ENCODE results near the gene TEP1. TPM values are rescaled to one million over a fixed set of nuclear protein-coding genes. Genes with fewer than 3 reads are reported as not detected.

TEP1 gene
- total and polyA plus RNA-seq, 2 donors (not counting 1 experiment from before 2014, with no cell fraction given): 10.5 to 21.6 TPM

DNA sequence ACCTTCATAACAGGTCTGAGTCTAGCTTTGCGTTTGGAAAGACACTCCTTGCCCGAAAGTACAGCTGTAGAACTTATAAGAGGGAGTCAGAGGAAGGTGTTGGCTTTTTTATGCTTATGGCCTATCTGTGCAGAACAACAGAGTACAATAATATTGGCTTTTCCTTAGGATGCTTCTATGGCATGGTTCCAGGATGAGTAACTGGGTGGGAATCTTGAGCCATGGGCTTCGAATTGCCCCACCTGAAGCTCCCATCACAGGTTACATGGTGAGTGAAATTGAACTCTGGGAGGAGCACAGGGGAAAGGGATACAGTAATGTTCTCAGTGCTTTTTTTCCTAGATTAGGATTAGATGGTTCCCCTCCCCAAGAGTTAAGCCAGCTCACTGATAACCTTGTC is 56.9 kb downstream of the TEP1 start:
- H3K79me2 ChIP-seq (ENCODE audit: control insufficient read depth, insufficient read depth, low read length): no peaks in the 10 kb centered on the region
- DNase-seq (ENCODE audit: low read depth in 2 of 2): peak in 1 of 2 donors; percentile 13

DNA sequence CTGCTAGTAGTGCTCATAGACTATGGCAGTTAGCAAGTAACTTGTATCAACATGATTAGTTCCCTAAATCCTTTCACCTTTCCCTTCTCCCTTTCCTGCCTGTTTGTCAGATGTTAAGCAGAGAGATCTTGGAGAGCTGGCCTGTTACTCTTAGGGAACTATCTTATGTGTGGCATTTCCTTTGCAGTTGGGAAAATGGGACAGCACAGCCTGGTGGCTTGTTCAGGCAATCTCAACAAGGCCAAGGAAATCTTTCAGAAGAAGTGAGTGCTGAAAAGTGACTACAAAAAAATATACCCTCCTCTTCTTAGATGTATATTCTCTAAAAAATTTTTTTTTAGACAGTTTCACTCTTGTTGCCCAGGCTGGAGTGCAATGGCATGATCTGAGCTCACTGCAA is 62.4 kb downstream of the TEP1 start:
- TF ChIP-seq EZH2 (IDR thresholded peaks at IDR 0.05; ENCODE audit: low read length, missing control alignments): no peak
- TF ChIP-seq, protein P1, sequence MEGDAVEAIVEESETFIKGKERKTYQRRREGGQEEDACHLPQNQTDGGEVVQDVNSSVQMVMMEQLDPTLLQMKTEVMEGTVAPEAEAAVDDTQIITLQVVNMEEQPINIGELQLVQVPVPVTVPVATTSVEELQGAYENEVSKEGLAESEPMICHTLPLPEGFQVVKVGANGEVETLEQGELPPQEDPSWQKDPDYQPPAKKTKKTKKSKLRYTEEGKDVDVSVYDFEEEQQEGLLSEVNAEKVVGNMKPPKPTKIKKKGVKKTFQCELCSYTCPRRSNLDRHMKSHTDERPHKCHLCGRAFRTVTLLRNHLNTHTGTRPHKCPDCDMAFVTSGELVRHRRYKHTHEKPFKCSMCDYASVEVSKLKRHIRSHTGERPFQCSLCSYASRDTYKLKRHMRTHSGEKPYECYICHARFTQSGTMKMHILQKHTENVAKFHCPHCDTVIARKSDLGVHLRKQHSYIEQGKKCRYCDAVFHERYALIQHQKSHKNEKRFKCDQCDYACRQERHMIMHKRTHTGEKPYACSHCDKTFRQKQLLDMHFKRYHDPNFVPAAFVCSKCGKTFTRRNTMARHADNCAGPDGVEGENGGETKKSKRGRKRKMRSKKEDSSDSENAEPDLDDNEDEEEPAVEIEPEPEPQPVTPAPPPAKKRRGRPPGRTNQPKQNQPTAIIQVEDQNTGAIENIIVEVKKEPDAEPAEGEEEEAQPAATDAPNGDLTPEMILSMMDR (conservative IDR thresholded peaks at IDR 0.05 in 1 of 2, IDR thresholded peaks at IDR 0.05 in 1 of 2; ENCODE audit: low read depth in 1 of 2, low read length in 2 of 2): peak in 1 of 2 donors; percentile 35
- peak in 1 of 2 donors; percentile 32 for DNase-seq (ENCODE audit: low read depth in 2 of 2)
- Histone ChIP-seq H3K36me3 (ENCODE audit: control insufficient read depth, insufficient read depth, low read length) (peaks cover 4% of the 10 kb centered on the region), H3K4me1 (ENCODE audit: control insufficient read depth, extremely low read depth, insufficient read depth, low read length) (no peaks in the 10 kb centered on the region), H4K20me1 (ENCODE audit: control insufficient read depth, extremely low read depth, insufficient read depth, low read length) (no peaks in the 10 kb centered on the region), H3K9ac (ENCODE audit: insufficient read depth, low read length) (no peak overlapping the region), H3K4me2 (ENCODE audit: extremely low read depth, insufficient read depth, low read length) (no peak overlapping the region), H3K79me2 (ENCODE audit: control insufficient read depth, insufficient read depth, low read length) (no peaks in the 10 kb centered on the region), H3K27ac (ENCODE audit: insufficient read depth, low read length) (no peak overlapping the region), H3K27me3 (ENCODE audit: control insufficient read depth, insufficient read depth, low read length) (no peaks in the 10 kb centered on the region), H2AFZ (ENCODE audit: low read length) (no peak overlapping the region), H3K9me3 (ENCODE audit: control insufficient read depth, insufficient read depth, low read depth, low read length) (no peaks in the 10 kb centered on the region), H3K4me3 (replicated peaks in 1 of 4; ENCODE audit: control extremely low read depth in 1 of 4, insufficient read depth in 1 of 4, low read depth in 3 of 4, low read length in 4 of 4) (no peak overlapping the region)

More for the DNA sequence above, 56.9 kb downstream of the TEP1 start:
- Histone ChIP-seq H3K4me1 (ENCODE audit: control insufficient read depth, extremely low read depth, insufficient read depth, low read length) (no peaks in the 10 kb centered on the region), H3K9ac (ENCODE audit: insufficient read depth, low read length) (no peak overlapping the region), H3K27me3 (ENCODE audit: control insufficient read depth, insufficient read depth, low read length) (no peaks in the 10 kb centered on the region), H4K20me1 (ENCODE audit: control insufficient read depth, extremely low read depth, insufficient read depth, low read length) (no peaks in the 10 kb centered on the region), H3K4me3 (replicated peaks in 1 of 4; ENCODE audit: control extremely low read depth in 1 of 4, insufficient read depth in 1 of 4, low read depth in 3 of 4, low read length in 4 of 4) (no peak overlapping the region), H3K9me3 (ENCODE audit: control insufficient read depth, insufficient read depth, low read depth, low read length) (no peaks in the 10 kb centered on the region), H3K36me3 (ENCODE audit: control insufficient read depth, insufficient read depth, low read length) (peaks cover 7% of the 10 kb centered on the region), H3K27ac (ENCODE audit: insufficient read depth, low read length) (no peak overlapping the region), H2AFZ (ENCODE audit: low read length) (no peak overlapping the region), H3K4me2 (ENCODE audit: extremely low read depth, insufficient read depth, low read length) (no peak overlapping the region)
- TF ChIP-seq, protein P1 (conservative IDR thresholded peaks at IDR 0.05 in 1 of 2, IDR thresholded peaks at IDR 0.05 in 1 of 2; ENCODE audit: low read depth in 1 of 2, low read length in 2 of 2): no peak
- no peak for TF ChIP-seq EZH2 (IDR thresholded peaks at IDR 0.05; ENCODE audit: low read length, missing control alignments)

DNA sequence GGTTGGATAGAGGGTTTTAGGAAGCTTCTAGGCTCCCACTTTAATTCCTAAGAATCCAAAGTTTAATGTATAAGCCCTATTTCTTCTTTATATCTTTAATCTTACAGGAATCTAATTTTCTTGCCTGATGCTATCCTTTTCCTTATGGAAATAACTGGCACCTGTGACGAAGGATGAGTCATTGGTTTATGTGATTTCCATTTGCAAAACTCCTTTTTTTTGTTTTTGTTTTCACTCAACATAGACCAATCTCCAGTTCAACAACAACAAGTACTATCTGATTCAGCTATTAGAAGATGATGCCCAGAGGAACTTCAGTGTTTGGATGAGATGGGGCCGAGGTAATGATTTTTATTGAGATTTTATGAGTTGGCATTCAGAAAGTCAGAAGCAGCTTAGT is 63.0 kb downstream of the TEP1 start:
- Histone ChIP-seq H3K4me2 (ENCODE audit: extremely low read depth, insufficient read depth, low read length) (no peak overlapping the region), H2AFZ (ENCODE audit: low read length) (no peak overlapping the region), H3K4me1 (ENCODE audit: control insufficient read depth, extremely low read depth, insufficient read depth, low read length) (no peaks in the 10 kb centered on the region), H3K27me3 (ENCODE audit: control insufficient read depth, insufficient read depth, low read length) (no peaks in the 10 kb centered on the region), H3K36me3 (ENCODE audit: control insufficient read depth, insufficient read depth, low read length) (peaks cover 3% of the 10 kb centered on the region), H4K20me1 (ENCODE audit: control insufficient read depth, extremely low read depth, insufficient read depth, low read length) (no peaks in the 10 kb centered on the region), H3K9me3 (ENCODE audit: control insufficient read depth, insufficient read depth, low read depth, low read length) (no peaks in the 10 kb centered on the region), H3K4me3 (replicated peaks in 1 of 4; ENCODE audit: control extremely low read depth in 1 of 4, insufficient read depth in 1 of 4, low read depth in 3 of 4, low read length in 4 of 4) (no peak overlapping the region), H3K79me2 (ENCODE audit: control insufficient read depth, insufficient read depth, low read length) (no peaks in the 10 kb centered on the region), H3K27ac (ENCODE audit: insufficient read depth, low read length) (no peak overlapping the region), H3K9ac (ENCODE audit: insufficient read depth, low read length) (no peak overlapping the region)
- no peak for TF ChIP-seq EZH2 (IDR thresholded peaks at IDR 0.05; ENCODE audit: low read length, missing control alignments)
- TF ChIP-seq, protein P1 (conservative IDR thresholded peaks at IDR 0.05 in 1 of 2, IDR thresholded peaks at IDR 0.05 in 1 of 2; ENCODE audit: low read depth in 1 of 2, low read length in 2 of 2): no peak
- no peak for DNase-seq (ENCODE audit: low read depth in 2 of 2)
